Fibroblast of lung (primary cell): Measurements from ENCODE around the gene C1GALT1. TPM values are rescaled to one million over a fixed set of nuclear protein-coding genes. Genes with fewer than 3 reads are reported as not detected.

Experiments
- DNase-seq, 2 donors: peaks; one replicate each; pipeline versions ENCODE4 v3.0.0 to v3.0.0-alpha.2; 2010; ENCODE audit warnings: low read depth in 2 of 2
- H2AFZ ChIP-seq: 2 replicates; pipeline ENCODE4 v1.5.1; 2012; ENCODE audit warnings: low read length, control low read depth, inconsistent platforms
- H3K27ac ChIP-seq: 2 replicates; pipeline ENCODE4 v1.5.1; 2011; ENCODE audit warnings: low read length, control low read depth; ENCODE audit not compliant: insufficient read depth
- H3K27me3 ChIP-seq: 2 replicates; pipeline ENCODE4 v1.5.1; 2011; ENCODE audit warnings: mild to moderate bottlenecking, low read length; ENCODE audit not compliant: control insufficient read depth, insufficient read depth
- H3K36me3 ChIP-seq: 2 replicates; pipeline ENCODE4 v1.5.1; 2011; ENCODE audit warnings: low read length; ENCODE audit not compliant: control insufficient read depth, insufficient read depth
- H3K4me1 ChIP-seq: 2 replicates; pipeline ENCODE4 v1.5.1; 2011; ENCODE audit warnings: low read length; ENCODE audit not compliant: control insufficient read depth, insufficient read depth; ENCODE audit errors: extremely low read depth
- H3K4me2 ChIP-seq: 2 replicates; pipeline ENCODE4 v1.5.1; 2011; ENCODE audit warnings: low read length, control low read depth; ENCODE audit not compliant: insufficient read depth; ENCODE audit errors: extremely low read depth
- H3K4me3 ChIP-seq, 4 experiments: fragments of 200-600 bp in 1 of 4; sonication (generic) in 1 of 4; replicated peaks in 1 of 4; 2 replicates each; pipeline ENCODE4 v1.5.1; 2011 to 2016; ENCODE audit warnings: low read length in 4 of 4, low read depth in 3 of 4, mild to moderate bottlenecking in 3 of 4, control low read depth in 2 of 4, inconsistent platforms in 1 of 4, mixed read lengths in 1 of 4; ENCODE audit not compliant: insufficient read depth in 1 of 4; ENCODE audit errors: control extremely low read depth in 1 of 4
- H3K79me2 ChIP-seq: 2 replicates; pipeline ENCODE4 v1.5.1; 2012; ENCODE audit warnings: mild to moderate bottlenecking, low read length, inconsistent platforms; ENCODE audit not compliant: control insufficient read depth, insufficient read depth
- H3K9ac ChIP-seq: 2 replicates; pipeline ENCODE4 v1.5.1; 2011; ENCODE audit warnings: mild to moderate bottlenecking, low read length, control low read depth; ENCODE audit not compliant: insufficient read depth
- H3K9me3 ChIP-seq: 2 replicates; pipeline ENCODE4 v1.5.1; 2012; ENCODE audit warnings: low read depth, low read length; ENCODE audit not compliant: control insufficient read depth, insufficient read depth
- H4K20me1 ChIP-seq: 2 replicates; pipeline ENCODE4 v1.5.1; 2011; ENCODE audit warnings: low read length; ENCODE audit not compliant: control insufficient read depth, insufficient read depth; ENCODE audit errors: extremely low read depth
- CTCF ChIP-seq, 2 donors: IDR thresholded peaks in 1 of 2; conservative IDR thresholded peaks in 1 of 2; 1 replicate in 1 of 2; 2 replicates in 1 of 2; pipeline ENCODE4 v1.5.1; 2011 to 2012; ENCODE audit warnings: low read length in 2 of 2, control low read depth in 1 of 2, inconsistent platforms in 1 of 2, low read depth in 1 of 2, mild to moderate bottlenecking in 1 of 2
- EZH2 ChIP-seq: IDR thresholded peaks from 2 replicates; pipeline ENCODE4 v1.5.1; 2012; ENCODE audit warnings: low read length, control low read depth, mild to moderate bottlenecking; ENCODE audit errors: missing control alignments
- polyA plus RNA-seq, 2 donors: library from polyadenylated mRNA; depleted of rRNA in 1 of 2; stranded (reverse) in 1 of 2; unstranded in 1 of 2; fragments of >200 nt; gene quantifications; 2 replicates each; pipeline ENCODE4 v1.2.1, GENCODE V29; 2011 to 2012; ENCODE audit warnings: missing spikeins in 1 of 2
- total RNA-seq: library from RNA; depleted of rRNA; stranded (reverse); fragments of >200 nt; gene quantifications from 2 replicates; pipeline ENCODE4 v1.2.1, GENCODE V29; 2014

C1GALT1 gene
- total and polyA plus RNA-seq, 2 donors (not counting 1 experiment from before 2014, with no cell fraction given) = 17.0 to 26.3 TPM

GRCh38 chr7:7207876-7208275 is 25.5 kb downstream of the C1GALT1 start:
- Histone ChIP-seq H3K27me3 (no peaks in the 10 kb centered on the region), H4K20me1 (no peaks in the 10 kb centered on the region), H3K4me1 (no peaks in the 10 kb centered on the region), H3K79me2 (peaks cover 14% of the 10 kb centered on the region), H3K9me3 (no peaks in the 10 kb centered on the region), H3K4me2 (no peak overlapping the region), H3K36me3 (no peaks in the 10 kb centered on the region), H3K27ac (no peak overlapping the region), H3K4me3 (no peak overlapping the region), H2AFZ (no peak overlapping the region), H3K9ac (no peak overlapping the region)
- TF ChIP-seq CTCF (conservative IDR thresholded peaks at IDR 0.05 in 1 of 2, IDR thresholded peaks at IDR 0.05 in 1 of 2; ENCODE audit: low read depth in 1 of 2, low read length in 2 of 2) = no peak
- no peak for TF ChIP-seq EZH2
- DNase-seq = peak; percentile 3 to 71

- H3K4me3 ChIP-seq = no peak overlapping the region
- peaks cover 14% of the 10 kb centered on the region for H3K79me2 ChIP-seq
- no peak overlapping the region for H3K4me2 ChIP-seq
- no peaks in the 10 kb centered on the region for H4K20me1 ChIP-seq
- H3K9me3 ChIP-seq = no peaks in the 10 kb centered on the region
- no peak overlapping the region for H3K27ac ChIP-seq
- TF ChIP-seq EZH2 (no peak), CTCF (conservative IDR thresholded peaks at IDR 0.05 in 1 of 2, IDR thresholded peaks at IDR 0.05 in 1 of 2; ENCODE audit: low read depth in 1 of 2, low read length in 2 of 2) (no peak)
- no peak for DNase-seq
- no peaks in the 10 kb centered on the region for H3K36me3 ChIP-seq
- no peaks in the 10 kb centered on the region for H3K4me1 ChIP-seq
- H2AFZ ChIP-seq = no peak overlapping the region
- no peaks in the 10 kb centered on the region for H3K27me3 ChIP-seq
- H3K9ac ChIP-seq = no peak overlapping the region
Measured at GRCh38 chr7:7208520-7208919, 26.2 kb downstream of the C1GALT1 start.

GRCh38 chr7:7209412-7210050 is 27.2 kb downstream of the C1GALT1 start:
- Histone ChIP-seq H3K9me3 (no peaks in the 10 kb centered on the region), H4K20me1 (no peaks in the 10 kb centered on the region), H3K27ac (no peak overlapping the region), H3K4me2 (no peak overlapping the region), H2AFZ (no peak overlapping the region), H3K4me3 (no peak overlapping the region), H3K36me3 (no peaks in the 10 kb centered on the region), H3K79me2 (peaks cover 14% of the 10 kb centered on the region), H3K27me3 (no peaks in the 10 kb centered on the region), H3K9ac (no peak overlapping the region), H3K4me1 (no peaks in the 10 kb centered on the region)
- no peak for TF ChIP-seq CTCF (conservative IDR thresholded peaks at IDR 0.05 in 1 of 2, IDR thresholded peaks at IDR 0.05 in 1 of 2; ENCODE audit: low read depth in 1 of 2, low read length in 2 of 2)
- no peak for TF ChIP-seq EZH2
- no peak for DNase-seq
